HuH-7 (cell line): ENCODE results near the gene PHKB.
"Not testable (repeated sequence)": the region's sequence is repeated elsewhere in the genome, so short reads cannot be mapped to it uniquely, and the experiment has no call there.

ENCODE experiments used
- DNase-seq: peaks from one replicate; pipeline ENCODE4 v3.0.0; 2011; ENCODE audit warnings: low spot score

The PHKB gene

DNA sequence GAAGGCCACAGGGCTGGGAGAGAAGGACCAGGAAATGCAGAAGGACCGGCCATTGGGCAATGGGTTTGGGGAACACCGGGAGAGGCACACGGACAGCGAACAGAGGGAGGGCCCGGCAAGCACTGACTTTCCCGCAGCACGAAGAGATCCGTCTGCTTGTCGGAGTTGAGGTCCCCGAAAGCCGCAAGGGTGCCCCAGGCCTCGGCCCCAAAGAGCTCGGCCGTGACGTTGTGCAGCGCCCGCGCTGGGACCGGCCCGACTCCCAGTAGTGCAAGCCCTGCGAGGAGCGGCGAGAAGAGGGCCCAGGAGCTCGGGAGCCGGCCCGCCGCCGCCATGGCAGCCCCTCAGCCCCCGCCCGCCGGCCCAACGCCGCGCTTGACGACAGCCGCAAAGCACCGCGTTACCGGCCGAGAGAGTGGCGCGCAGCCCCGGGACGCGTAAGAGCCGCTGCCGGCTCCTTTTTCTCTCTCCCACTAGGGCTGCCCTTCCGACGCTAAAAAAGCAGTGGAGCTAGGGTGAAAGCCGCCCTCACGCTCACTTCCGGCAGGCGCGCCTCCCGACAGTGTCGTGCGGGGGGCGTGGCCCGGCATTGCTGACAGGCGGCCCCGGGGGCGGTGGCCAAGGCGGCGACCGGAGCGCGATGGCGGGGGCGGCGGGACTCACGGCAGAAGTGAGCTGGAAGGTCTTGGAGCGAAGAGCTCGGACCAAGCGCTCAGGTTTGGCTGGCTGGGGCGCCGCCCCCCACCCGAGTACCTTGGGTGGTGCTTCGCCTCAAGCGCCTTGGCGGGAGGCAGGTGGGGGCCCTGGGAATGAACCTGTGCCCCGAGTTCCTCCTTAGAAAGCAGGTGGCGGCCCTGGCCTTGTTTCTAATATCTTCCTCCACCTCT lies at the start of gene PHKB, which contains the start of gene ITFG1:
Gene PHKB, plus strand, starts transcription at position 621 of the 887 bp plus-strand sequence. Its CDS starts 20 bp downstream, at position 641.
Gene ITFG1, minus strand, starts transcription at position 353 of the 887 bp plus-strand sequence. Its CDS starts 18 bp downstream, at position 335.
- peak; percentile 53 for DNase-seq

DNA sequence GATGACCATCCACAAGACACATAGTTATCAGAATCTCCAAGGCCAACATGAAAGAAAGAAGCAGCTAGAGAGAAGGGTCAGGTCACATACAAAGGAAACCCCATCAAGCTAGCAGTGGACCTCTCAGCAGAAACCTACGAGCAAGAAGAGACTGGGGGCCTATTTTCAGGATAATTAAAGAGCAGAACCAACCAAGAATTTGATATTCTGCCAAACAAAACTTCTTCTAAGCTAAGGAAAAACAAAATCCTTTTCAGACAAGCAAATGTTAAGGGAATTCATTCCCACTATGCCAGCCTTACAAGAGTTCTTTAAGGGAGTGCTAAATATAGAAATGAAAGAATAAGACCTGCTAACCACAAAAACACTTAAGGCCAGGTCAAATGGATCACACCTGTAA lies 48.1 kb upstream of the PHKB start:
- DNase-seq, result no peak

DNA sequence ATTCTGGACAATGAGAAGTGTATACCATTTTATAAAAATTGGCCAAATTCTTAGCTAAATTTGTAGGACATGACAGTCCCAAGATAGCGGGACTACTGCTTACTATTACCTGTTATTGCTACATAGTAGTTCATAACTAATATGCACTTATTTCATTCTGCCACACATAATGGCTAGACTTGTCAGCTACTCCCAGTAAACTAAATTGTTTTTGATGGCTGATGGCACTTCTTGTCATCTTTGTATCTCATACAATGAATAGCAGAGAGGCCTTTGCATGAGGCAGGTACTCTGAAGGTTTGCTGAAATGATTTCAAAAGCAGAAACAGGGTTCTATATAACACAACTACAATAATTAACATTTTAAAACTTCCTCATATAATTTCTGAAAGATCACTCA lies 44.3 kb upstream of the PHKB start:
- DNase-seq, result no peak

DNA sequence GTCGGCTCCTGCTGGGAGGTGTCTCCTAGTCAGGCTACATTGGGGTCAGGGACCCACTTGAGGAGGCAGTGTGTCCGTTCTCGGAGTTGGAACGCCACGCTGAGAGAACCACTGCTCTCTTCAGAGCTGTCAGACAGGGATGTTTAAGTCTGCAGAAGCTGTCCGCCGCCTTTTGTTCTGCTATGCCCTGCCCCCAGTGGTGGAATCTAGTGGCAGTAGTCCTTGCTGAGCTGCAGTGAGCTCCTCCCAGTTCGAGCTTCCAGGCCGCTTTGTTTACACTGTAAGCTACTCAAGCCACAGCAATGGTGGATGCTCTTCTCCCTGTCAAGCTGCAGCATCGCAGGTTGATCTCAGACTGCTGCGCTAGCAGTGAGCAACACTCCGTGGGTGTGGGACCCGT lies 36.3 kb upstream of the PHKB start:
- no peak for DNase-seq

DNA sequence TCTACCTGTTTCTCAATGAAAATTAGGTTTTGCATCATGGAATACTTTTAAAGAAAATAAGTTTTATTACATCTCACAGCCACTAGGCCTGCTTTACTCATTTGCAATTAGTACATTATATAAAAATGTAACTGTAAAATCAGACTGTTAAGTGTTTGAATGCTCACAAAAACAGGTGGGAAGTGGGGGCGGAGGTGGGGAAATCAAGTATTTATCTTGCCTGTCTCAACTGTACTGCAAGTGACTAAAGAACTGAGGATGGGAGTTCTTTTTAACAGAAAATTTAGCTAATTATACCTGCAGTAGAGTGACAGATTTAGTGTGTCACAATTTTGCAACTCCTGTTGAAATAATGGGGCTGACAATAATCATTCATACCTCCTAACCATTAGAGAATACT lies 34.3 kb upstream of the PHKB start:
- DNase-seq, result no peak

DNA sequence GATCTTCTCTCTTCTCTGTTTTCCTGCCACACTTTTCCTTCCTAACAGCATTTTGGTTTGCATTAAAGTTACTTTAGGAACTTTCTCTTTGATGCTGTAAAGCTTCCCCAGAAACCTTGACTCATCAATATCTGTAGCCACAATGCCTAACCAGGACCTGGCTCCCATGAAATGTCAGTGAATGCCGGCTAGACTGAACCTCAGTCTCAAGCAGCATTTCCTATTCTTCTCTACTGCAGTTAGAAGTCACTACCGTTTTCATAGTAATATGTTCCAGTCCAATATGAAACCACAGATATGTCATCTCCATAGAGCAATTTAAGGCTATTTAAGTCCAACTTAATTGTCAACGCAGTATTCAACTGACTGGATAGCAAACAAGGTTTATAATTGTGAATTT lies 29.2 kb upstream of the PHKB start:
- DNase-seq, result no peak

DNA sequence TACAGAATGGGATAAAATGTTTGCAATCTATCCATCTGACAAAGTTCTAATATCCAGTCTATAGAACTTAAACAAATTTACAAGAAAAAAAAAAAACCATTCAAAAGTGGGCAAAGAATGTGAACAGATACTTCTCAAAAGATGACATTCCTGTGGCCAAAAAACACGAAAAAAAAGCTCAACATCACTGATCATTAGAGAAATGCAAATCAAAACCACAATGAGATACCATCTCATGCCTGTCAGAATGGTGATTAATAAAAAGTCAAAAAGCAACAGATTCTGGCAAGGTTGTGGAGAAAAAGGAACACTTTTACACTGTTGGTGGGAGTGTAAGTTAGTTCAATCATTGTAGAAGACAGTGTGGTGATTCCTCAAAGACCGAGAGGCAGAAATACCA lies 26.9 kb upstream of the PHKB start:
- not testable (repeated sequence) for DNase-seq

DNA sequence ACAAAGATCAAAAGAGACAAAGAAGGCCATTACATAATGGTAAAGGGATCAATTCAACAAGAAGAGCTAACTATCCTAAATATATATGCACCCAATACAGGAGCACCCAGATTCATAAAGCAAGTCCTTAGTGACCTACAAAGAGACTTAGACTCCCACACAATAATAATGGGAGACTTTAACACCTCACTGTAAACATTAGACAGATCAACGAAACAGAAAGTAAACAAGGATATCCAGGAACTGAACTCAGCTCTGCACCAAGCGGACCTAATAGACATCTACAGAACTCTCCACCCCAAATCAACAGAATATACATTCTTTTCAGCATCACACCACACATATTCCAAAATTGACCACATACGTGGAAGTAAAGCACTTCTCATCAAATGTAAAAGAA lies 21.1 kb upstream of the PHKB start:
- DNase-seq, result not testable (repeated sequence)

DNA sequence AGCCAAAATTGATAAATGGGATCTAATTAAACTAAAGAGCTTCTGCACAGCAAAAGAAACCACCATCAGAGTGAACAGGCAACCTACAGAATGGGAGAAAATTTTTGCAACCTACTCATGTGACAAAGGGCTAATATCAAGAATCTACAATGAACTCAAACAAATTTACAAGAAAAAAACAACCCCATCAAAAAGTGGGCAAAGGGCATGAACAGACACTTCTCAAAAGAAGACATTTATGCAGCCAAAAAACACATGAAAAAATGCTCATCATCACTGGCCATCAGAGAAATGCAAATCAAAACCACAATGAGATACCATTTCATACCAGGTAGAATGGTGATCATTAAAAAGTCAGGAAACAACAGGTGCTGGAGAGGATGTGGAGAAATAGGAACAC lies 18.2 kb upstream of the PHKB start:
- not testable (repeated sequence) for DNase-seq

DNA sequence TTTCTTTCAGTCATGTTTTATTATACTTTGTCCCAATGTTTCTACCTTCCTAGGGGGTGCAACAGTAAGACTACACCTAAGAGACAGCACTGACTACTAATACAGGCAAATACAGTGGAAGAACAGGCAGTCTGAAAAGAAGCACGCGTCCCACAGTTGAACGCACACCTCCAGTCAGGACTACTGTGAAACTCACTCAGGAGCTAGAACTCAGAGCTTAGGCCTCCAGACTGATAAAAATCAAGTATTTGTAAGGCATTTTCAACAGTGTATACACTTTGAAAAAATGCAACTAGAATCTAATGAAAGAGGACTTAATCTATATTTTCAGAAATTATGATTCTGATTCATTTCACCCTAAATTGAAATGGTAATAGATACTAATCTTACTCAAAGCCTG lies 14.7 kb upstream of the PHKB start:
- no peak for DNase-seq

DNA sequence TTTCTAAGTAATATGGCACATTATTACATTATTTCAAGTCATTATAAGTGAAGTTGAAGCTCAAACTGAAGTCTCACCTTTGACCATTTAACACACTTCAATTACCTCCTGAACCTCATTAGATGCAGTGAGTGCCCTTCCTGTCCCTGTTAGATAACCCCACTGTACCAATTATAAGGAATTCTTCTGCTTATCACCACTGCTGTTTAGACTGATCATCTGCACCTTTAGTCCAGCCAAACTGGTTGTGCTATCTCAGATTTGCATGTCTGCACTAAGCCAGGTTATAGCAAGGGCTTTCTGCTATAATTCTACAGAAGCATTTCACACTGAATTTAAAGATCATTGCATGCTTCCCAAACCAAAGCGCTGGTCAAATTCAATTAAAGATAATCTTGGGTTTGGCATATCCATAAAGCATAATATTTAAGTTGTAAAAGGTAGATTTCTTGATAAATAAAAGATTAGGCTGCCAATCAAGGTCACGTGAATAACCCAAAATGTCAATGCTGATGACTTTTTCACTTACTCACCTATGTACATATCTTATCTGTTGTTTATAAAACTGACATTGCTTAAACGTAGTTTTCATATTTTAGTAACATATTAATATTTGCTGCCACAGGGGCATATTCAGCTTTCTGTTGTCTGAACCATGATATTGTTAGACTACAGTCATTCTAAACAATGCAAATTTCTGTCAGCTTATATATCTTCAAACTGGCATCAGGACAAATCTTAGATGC lies 12.1 kb upstream of the PHKB start:
- no peak for DNase-seq

DNA sequence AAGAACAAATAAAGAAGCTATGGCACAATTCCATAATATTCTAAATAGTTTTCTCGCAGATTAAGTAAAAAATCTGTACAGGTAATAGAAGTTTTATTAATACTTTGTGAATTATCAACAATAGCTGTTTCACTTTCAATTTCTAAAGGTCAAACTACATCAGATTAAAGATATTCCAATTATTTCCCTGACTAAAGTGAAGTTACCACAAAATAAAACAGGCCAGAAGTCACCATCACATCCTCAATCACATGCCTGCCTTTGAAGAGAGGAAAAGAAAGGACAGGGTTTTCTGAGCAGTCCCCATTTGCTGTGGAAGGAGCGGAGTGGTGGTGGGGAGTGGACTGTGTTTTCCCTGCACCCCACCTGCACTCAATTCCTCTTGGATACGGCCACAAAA lies 11.3 kb upstream of the PHKB start:
- DNase-seq, result no peak

DNA sequence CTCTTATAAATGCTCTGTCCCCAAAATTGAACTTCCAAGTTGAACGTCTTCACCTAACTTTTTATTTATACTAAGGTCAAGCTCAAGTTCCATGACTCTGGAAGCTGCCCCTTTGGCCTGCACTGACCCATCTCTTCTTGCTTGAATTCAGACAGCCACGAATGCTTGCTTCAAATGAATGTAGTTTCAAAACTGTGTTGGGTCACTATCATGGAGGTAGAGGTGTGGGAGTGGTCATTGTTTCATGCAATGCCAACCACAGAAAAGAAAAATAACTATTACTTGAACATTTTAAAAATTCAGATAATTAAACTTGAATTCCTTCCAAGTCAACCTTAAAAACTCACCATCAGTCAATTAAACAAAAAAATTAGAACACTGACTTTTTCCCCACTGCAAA lies 2.8 kb upstream of the PHKB start:
- DNase-seq, result no peak

DNA sequence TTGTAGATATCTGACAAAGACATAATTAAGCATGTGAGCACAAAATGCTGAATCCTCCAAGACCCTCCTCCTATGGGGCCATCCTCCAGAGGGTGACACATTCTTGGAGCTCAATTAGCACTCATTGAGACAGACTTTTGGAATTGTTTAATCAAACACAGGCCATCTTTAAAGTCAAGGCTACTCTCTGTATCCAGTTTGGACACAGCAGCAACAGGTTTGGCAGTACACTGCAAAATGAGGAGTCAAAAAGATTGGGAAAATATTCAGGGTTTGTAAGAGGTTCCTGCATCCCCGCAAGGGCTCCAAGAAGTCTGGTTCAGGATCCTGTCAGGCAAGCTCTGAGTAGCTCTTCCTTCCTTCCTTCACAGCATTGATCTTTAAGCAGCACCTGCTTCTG lies 1.5 kb upstream of the PHKB start:
- DNase-seq, result no peak

DNA sequence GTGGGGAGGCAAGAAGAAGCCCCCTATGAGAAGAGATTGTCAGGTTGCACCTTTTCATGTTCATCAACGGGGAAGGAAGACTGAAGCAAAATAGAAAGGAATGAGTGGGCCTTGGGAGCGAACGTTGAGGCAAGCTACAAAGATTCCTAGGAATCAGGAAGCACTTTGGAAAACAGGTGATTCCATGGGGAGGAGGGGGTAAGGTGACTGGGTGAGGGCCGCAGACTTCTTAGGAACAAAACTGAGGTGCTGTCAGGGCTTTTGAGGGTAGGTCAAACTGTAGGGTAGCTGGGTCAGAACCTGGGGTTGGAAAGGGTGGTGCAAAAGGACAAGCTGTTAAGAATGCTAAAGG lies 796 bp upstream of the PHKB start:
- DNase-seq, result no peak

DNA sequence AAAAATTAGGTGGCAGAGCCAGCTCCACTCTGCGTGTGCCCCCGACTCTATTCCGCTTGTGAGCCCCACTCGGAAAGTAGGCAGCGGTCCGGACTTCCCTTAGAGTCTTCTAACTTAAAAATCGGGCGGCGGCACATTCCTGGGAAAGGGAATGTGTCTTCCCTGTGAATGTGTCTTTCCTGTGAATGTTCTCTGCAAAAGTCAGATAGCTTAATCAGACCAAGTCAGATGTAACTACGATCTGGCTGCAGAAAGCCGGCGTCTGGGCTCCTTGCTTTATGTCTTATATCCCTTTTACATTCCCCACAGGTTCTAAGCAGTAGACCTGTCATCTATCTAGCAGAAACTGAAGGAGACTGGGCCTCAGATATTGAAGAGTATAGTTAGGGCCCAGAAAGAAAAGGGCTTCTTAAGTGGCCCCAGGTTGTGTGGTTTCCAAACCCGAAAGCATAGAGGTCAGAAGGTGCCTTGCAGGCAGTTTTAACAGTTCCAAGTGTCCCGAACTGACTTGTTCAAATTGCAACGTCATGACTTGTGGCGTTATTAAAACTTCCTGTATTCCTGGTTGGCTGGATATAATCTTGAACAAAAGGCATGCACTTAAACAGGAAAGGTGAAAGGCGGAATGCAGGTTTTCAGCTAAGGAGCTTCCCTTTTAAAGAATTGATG lies 601 bp downstream of the PHKB start:
- DNase-seq, result peak; percentile 21

DNA sequence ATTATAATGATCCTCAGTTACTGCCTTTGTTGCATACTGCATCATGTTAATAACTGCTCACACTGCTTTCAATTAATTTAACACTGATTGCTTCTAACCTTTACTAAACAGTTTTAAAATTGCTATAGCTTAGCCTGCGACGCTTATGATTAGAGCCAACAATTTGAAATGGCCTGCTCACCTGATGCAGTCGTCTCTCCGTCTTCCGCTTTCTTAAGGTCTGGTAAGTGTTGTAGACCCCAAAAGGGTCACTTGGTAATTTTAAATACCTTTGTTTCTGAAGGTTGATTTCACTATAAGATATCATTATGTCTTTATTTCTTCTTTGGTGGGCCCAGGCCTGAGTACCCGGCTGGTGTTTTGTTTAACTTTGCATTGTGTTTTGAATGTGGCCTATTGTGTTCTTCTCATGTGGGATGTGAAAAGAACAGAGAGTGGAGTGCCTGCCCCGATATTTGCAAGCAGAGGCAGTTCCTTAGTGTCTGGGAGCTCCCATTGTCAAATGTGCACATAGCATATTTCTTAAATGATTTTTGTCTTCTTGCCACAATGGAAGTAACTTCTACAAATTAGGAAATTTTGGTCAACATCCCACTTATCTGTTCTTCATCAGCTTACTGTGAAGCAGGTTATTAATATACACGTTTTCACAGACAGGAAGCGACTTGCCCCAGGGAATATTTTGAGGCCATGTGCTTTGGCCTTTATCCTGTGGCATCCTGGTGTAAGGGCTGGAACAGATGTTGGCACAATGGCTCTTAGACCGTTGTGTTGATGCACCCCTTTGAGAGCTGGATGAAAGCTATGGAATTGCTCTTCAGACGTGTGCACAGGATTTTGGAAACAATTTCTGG lies 2.9 kb downstream of the PHKB start:
- no peak for DNase-seq

DNA sequence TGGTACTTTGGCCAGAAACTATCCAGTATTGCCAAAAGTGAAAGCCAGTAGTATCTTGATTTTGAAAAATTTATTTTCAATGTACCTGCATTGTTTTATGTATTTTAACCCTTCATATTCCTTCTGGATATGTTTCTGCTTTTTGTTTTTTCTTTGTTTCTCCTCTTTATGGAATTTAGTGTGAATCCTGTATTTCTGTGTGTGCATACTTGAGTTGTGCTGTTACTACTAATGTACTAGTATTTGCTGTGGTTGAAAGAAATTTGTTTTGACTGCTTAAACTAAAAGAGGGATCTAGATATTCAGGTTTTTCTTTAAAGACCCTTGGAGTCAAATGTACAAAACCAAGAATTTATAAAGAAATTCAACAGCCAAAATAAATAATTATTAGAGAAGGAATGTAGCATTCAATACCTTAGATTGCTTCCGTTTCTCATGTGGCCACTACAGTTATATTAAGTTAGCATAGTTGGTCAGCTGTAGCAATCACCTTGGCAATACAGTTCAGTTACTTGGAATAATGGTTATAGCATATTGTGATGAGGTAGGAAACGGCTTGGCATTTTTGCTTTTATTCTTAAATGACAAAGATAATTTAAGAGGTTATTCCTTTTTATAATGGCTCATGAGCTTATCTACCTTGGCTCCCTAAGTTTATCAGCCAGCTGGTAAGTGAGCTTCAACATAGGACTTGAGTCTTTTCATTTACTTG lies 4.9 kb downstream of the PHKB start:
- no peak for DNase-seq

DNA sequence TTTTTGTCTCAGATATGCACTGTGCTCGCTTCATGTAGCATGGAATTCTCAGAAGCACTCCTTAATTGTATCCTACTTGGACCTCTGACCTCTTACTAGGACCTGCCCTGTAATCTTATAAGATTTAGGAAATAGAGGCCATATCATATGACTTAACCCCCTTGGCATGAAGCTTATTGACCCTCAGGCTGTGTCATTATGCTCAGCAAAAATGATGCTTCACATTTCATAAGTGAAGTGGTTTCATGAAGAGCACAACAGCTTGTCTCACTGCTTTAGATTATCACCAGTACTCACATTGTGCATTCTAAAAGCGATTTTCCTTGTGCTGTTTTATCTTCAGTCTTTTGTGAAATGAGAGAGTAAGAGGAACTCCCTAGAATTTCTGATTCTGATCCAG lies 6.4 kb downstream of the PHKB start:
- no peak for DNase-seq

DNA sequence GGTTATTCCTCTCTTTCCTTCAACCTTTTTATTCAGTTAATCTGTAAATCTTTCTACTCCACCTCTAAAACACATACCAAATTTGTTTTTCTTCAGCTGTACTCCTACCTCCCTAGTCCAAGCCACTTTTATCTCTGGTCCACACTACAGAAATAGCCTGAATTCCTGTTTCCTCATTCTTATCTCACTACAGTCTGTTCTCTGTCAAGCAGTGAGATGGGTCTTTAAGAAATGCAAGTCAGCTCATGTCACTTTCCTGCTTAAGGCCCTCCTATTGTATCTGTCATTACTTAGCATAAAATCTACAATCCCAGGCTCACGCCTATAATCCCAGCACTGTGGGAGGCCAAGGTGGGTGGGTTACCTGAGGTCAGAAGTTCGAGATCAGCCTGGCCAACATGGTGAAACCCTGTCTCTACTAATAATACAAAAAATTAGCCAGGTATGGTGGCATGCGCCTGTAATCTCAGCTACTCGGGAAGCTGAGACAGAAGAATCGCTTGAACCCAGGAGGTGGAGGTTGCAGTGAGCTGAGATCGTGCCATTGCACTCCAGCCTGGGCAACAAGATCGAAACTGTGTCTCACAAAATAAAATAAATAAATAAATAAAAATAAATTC lies 7.0 kb downstream of the PHKB start:
- not testable (repeated sequence) for DNase-seq

DNA sequence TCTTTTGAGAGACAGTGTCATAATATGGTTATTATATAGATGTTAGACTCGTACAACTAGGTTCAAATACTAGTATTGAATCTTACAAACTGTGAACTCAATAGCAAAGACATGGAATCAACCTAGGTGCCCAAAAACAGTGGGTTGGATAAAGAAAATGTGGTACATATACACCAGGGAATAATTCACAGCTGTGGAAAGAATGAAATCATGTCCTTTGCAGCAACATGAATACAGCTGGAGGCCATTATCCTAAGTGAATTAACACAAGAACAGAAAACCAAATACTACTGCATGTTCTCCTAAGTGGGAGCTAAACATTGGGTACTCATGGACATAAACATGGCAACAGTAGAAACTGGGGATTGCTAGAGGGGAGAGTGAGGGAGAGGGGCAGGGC lies 8.1 kb downstream of the PHKB start:
- DNase-seq, result no peak
